Kasumi-1 (cell line): ENCODE measurements around the gene CMTM1.

Experiments used
- DNase-seq, 2 experiments: peaks; one replicate each; lab custom pipeline; 2025; lab: John Stamatoyannopoulos, UW

The CMTM1 gene

GRCh38 chr16:66566051-66566901, at the start of gene CMTM1:
Gene CMTM1 (plus strand): TSS chr16:66566439. CDS start chr16:66566514, 75 bp downstream.
- no peak for DNase-seq

GRCh38 chr16:66516509-66516807, 49.8 kb upstream of the CMTM1 start:
- no peak for DNase-seq

GRCh38 chr16:66516808-66517585, 49.2 kb upstream of the CMTM1 start:
- peak; percentile 98 to 99 for DNase-seq

- DNase-seq: no peak
Observed at GRCh38 chr16:66517586-66518263, 48.5 kb upstream of the CMTM1 start.

- no peak for DNase-seq
Observed at GRCh38 chr16:66519482-66520373, 46.5 kb upstream of the CMTM1 start.

- peak; percentile 76 to 77 for DNase-seq
Observed at GRCh38 chr16:66520406-66521170, 45.7 kb upstream of the CMTM1 start.

GRCh38 chr16:66521252-66521713, 45.0 kb upstream of the CMTM1 start:
- DNase-seq: no peak

GRCh38 chr16:66521951-66522771, 44.1 kb upstream of the CMTM1 start:
- DNase-seq: no peak

- no peak for DNase-seq
Observed at GRCh38 chr16:66522816-66523590, 43.2 kb upstream of the CMTM1 start.

GRCh38 chr16:66523861-66524354, 42.3 kb upstream of the CMTM1 start:
- peak; percentile 70 to 73 for DNase-seq

- peak; percentile 99 for DNase-seq
Observed at GRCh38 chr16:66524601-66525164, 41.6 kb upstream of the CMTM1 start.

- DNase-seq: peak in 1 of 2 experiments; percentile 43
Observed at GRCh38 chr16:66525396-66526180, 40.7 kb upstream of the CMTM1 start.

GRCh38 chr16:66528294-66528693, 37.9 kb upstream of the CMTM1 start:
- DNase-seq: no peak

- no peak for DNase-seq
Observed at GRCh38 chr16:66529475-66529874, 36.8 kb upstream of the CMTM1 start.

GRCh38 chr16:66534376-66534799, 31.9 kb upstream of the CMTM1 start:
- no peak for DNase-seq

- DNase-seq: no peak
Observed at GRCh38 chr16:66536525-66536924, 29.7 kb upstream of the CMTM1 start.

- DNase-seq: no peak
Observed at GRCh38 chr16:66537236-66537635, 29.0 kb upstream of the CMTM1 start.

- DNase-seq: no peak
Observed at GRCh38 chr16:66538910-66539309, 27.3 kb upstream of the CMTM1 start.
